Left ventricle myocardium inferior (tissue), 1 donor: Measurements from ENCODE around the gene ARHGAP10. TPM values are rescaled to one million over a fixed set of nuclear protein-coding genes. Genes with fewer than 3 reads are reported as not detected.

Experiments used
- DNase-seq: peaks from one replicate; pipeline ENCODE4 v3.0.0-alpha.2; 2020
- H3K27ac ChIP-seq: fragments of 200-600 bp; replicated peaks from 2 replicates; pipeline ENCODE4 v1.8.0; 2021
- H3K27me3 ChIP-seq: fragments of 200-600 bp; 2 replicates; pipeline ENCODE4 v1.8.0; 2021; ENCODE audit warnings: low read depth
- H3K36me3 ChIP-seq: fragments of 200-600 bp; 2 replicates; pipeline ENCODE4 v1.8.0; 2021
- H3K4me1 ChIP-seq: fragments of 200-600 bp; 2 replicates; pipeline ENCODE4 v1.8.0; 2021
- H3K4me3 ChIP-seq: fragments of 200-600 bp; 2 replicates; pipeline ENCODE4 v1.8.0; 2021; ENCODE audit warnings: mild to moderate bottlenecking, moderate library complexity
- H3K9me3 ChIP-seq: fragments of 200-600 bp; replicated peaks from 2 replicates; pipeline ENCODE4 v1.8.0; 2021
- intact Hi-C: fragments of 100-400 bp; cut with micrococcal nuclease; formaldehyde crosslinking; loops from one replicate; pipeline ENCODE4 v1.11.0; 2022
- total RNA-seq: library from RNA; stranded (reverse); fragmentation: NEBNext Ultra II Directional; extraction: Animal tissue kit (Norgen Biotek cat#: 25700); gene quantifications from one replicate; pipeline ENCODE4 v1.2.1, GENCODE V29; 2021
- TF ChIP-seq, protein P1 (sequence below): fragments of 200-600 bp; IDR thresholded peaks from 2 replicates; pipeline ENCODE4 v1.8.0; 2021; ENCODE audit warnings: antibody characterized with exemption, mild to moderate bottlenecking, borderline replicate concordance
- donor health status: DM: no; HTN: yes; CAD: no; lungs with severe emphysema.

ARHGAP10 gene
- total RNA-seq, 1 donor from 2014 or later, result 59.7 TPM

GRCh38 chr4:148110169-148110568, 378.3 kb downstream of the ARHGAP10 start:
- Histone ChIP-seq H3K27me3 (no peaks in the 10 kb centered on the region), H3K4me1 (peaks cover 5% of the 10 kb centered on the region), H3K36me3 (peaks cover 69% of the 10 kb centered on the region), H3K27ac (no peak overlapping the region), H3K4me3 (no peak overlapping the region), H3K9me3 (peaks cover 15% of the 10 kb centered on the region)
- intact Hi-C loops, result no loop called here
- DNase-seq, result no peak
- TF ChIP-seq, protein P1, sequence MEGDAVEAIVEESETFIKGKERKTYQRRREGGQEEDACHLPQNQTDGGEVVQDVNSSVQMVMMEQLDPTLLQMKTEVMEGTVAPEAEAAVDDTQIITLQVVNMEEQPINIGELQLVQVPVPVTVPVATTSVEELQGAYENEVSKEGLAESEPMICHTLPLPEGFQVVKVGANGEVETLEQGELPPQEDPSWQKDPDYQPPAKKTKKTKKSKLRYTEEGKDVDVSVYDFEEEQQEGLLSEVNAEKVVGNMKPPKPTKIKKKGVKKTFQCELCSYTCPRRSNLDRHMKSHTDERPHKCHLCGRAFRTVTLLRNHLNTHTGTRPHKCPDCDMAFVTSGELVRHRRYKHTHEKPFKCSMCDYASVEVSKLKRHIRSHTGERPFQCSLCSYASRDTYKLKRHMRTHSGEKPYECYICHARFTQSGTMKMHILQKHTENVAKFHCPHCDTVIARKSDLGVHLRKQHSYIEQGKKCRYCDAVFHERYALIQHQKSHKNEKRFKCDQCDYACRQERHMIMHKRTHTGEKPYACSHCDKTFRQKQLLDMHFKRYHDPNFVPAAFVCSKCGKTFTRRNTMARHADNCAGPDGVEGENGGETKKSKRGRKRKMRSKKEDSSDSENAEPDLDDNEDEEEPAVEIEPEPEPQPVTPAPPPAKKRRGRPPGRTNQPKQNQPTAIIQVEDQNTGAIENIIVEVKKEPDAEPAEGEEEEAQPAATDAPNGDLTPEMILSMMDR, result no peak

DNA sequence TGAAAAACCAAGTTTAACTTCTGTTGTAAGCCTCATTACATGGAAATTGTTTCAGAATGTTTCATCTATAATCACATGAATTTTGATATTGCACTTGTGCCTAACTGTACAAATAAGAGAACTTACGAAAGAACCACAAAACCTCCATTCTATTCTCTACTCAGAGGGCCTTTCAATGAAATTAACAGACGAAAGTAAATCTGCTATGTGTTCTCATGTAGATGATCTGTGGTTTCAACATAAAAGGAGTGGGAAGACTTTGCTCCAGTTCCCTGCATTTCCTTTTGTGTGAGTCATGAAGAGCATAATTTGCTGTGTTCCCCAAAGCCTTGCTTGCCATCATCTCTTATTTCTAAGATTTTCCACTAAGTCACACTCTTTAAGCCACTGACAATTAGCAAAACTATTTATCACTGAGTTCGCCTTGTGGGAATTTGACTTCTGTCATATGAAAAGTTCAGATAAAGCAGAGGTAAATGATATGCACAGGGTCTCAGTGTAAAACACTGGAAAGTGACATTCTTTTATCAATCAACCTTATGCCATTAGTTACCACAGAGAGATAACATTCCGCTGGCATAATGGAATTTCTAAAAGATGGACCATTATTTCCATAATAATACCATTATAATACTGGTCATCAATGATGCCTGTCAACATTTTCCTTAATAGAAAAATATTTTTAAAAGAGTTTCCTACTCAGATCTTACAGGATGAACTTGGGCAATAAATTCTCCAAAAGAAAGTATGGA, 380.5 kb downstream of the ARHGAP10 start:
- H3K9me3 ChIP-seq, result peaks cover under 1% of the 10 kb centered on the region
- H3K4me1 ChIP-seq, result peaks cover 10% of the 10 kb centered on the region
- TF ChIP-seq, protein P1, result no peak
- H3K27me3 ChIP-seq, result no peaks in the 10 kb centered on the region
- peaks cover 59% of the 10 kb centered on the region for H3K36me3 ChIP-seq
- no peak overlapping the region for H3K4me3 ChIP-seq
- intact Hi-C loops, result no loop called here
- no peak for DNase-seq
- H3K27ac ChIP-seq, result no peak overlapping the region

- Histone ChIP-seq H3K4me3 (no peak overlapping the region), H3K9me3 (no peaks in the 10 kb centered on the region), H3K27ac (no peak overlapping the region), H3K27me3 (no peaks in the 10 kb centered on the region), H3K4me1 (peaks cover 10% of the 10 kb centered on the region), H3K36me3 (peaks cover 50% of the 10 kb centered on the region)
- intact Hi-C loops, result no loop called here
- TF ChIP-seq, protein P1, result no peak
- no peak for DNase-seq
Measured at GRCh38 chr4:148114436-148114835, 382.5 kb downstream of the ARHGAP10 start.

- no peak overlapping the region for H3K4me3 ChIP-seq
- no peaks in the 10 kb centered on the region for H3K9me3 ChIP-seq
- intact Hi-C loops, result no loop called here
- H3K27me3 ChIP-seq, result no peaks in the 10 kb centered on the region
- H3K27ac ChIP-seq, result no peak overlapping the region
- TF ChIP-seq, protein P1, result no peak
- H3K4me1 ChIP-seq, result peaks cover 10% of the 10 kb centered on the region
- no peak for DNase-seq
- peaks cover 44% of the 10 kb centered on the region for H3K36me3 ChIP-seq
Measured at GRCh38 chr4:148116264-148116663, 384.4 kb downstream of the ARHGAP10 start.

GRCh38 chr4:148116969-148117368, 385.1 kb downstream of the ARHGAP10 start:
- Histone ChIP-seq H3K4me3 (no peak overlapping the region), H3K27me3 (no peaks in the 10 kb centered on the region), H3K4me1 (peaks cover 10% of the 10 kb centered on the region), H3K9me3 (no peaks in the 10 kb centered on the region), H3K27ac (no peak overlapping the region), H3K36me3 (peaks cover 41% of the 10 kb centered on the region)
- intact Hi-C loops, result no loop called here
- TF ChIP-seq, protein P1, result no peak
- no peak for DNase-seq
